HCT116 (cell line): ENCODE data around the gene ARMH3. TPM values are rescaled to one million over a fixed set of nuclear protein-coding genes. Genes with fewer than 3 reads are reported as not detected.

Experiments
- ATAC-seq: fragments of 200-7000 bp; cut with Tn5 transposase; 2 replicates; pipeline ENCODE4 v1.9.1; 2020; ENCODE audit warnings: mild to moderate bottlenecking, moderate library complexity
- BruUV-seq: library from RNA; stranded (reverse); fragments of 400-500 nt; replicated peaks from 2 replicates; lab custom pipeline; 2021; lab: Mats Ljungman, UMichigan
- CTCF ChIA-PET: fragments of 300-600 bp; sonication (Branson Sonifier 250); formaldehyde crosslinking; loops from one replicate; lab custom pipeline; 2021; ENCODE audit warnings: antibody characterized with exemption; lab: Charles Lee
- POLR2A ChIA-PET: fragments of 300-600, 350-600 bp; sonication (Branson Sonifier 250); formaldehyde crosslinking; loops from one replicate; lab custom pipeline; 2021; ENCODE audit warnings: antibody characterized with exemption; lab: Charles Lee
- RAD21 ChIA-PET, 2 experiments: fragments of 300-600 bp; sonication (Branson Sonifier 250); formaldehyde crosslinking; loops; one replicate each; lab custom pipeline; 2023; ENCODE audit warnings: low total read pairs in 2 of 2; ENCODE audit not compliant: uncharacterized antibody in 2 of 2, unreplicated experiment in 2 of 2, low non-redundant PET in 1 of 2; lab: Charles Lee
- DNase-seq: peaks from one replicate; pipeline ENCODE4 v3.0.0-alpha.2; 2010; ENCODE audit warnings: low read depth, low spot score
- H2AFZ ChIP-seq: fragments of 200-600 bp; shearing (Covaris generic), sonication (generic); 2 replicates; pipeline ENCODE4 v1.6.1; 2017; ENCODE audit warnings: low read depth, mixed run types, mixed read lengths, antibody characterized with exemption, low read length; ENCODE audit not compliant: poor library complexity, severe bottlenecking
- H3K27ac ChIP-seq: 2 replicates; pipeline ENCODE4 v1.5.1; 2012; ENCODE audit warnings: low read depth, low read length
- H3K27me3 ChIP-seq: fragments of 200-600 bp; sonication (generic); 2 replicates; pipeline ENCODE4 v1.6.1; 2016; ENCODE audit warnings: mixed run types, low read length, mixed read lengths; ENCODE audit not compliant: insufficient read depth
- H3K36me3 ChIP-seq, 2 experiments: fragments of 200-500 bp in 1 of 2; fragments of 200-600 bp in 1 of 2; sonication (Bioruptor generic) in 1 of 2; sonication (generic) in 1 of 2; 2 replicates each; pipeline versions ENCODE4 v1.5.1 to v1.6.1; 2014 to 2016; ENCODE audit warnings: low read length in 2 of 2, inconsistent platforms in 1 of 2, mixed read lengths in 1 of 2, mixed run types in 1 of 2; ENCODE audit not compliant: insufficient read depth in 2 of 2, control insufficient read depth in 1 of 2
- H3K4me1 ChIP-seq, 2 experiments: fragments of 200-600 bp in 1 of 2; sonication (generic) in 1 of 2; 2 replicates each; pipeline versions ENCODE4 v1.5.1 to v1.6.1; 2012 to 2017; ENCODE audit warnings: low read length in 2 of 2, inconsistent platforms in 1 of 2, mild to moderate bottlenecking in 1 of 2, mixed read lengths in 1 of 2, mixed run types in 1 of 2, moderate library complexity in 1 of 2; ENCODE audit not compliant: insufficient read depth in 2 of 2, control insufficient read depth in 1 of 2
- H3K4me2 ChIP-seq: fragments of 200-600 bp; sonication (generic); 2 replicates; pipeline ENCODE4 v1.6.1; 2017; ENCODE audit warnings: mixed run types, low read length, mixed read lengths
- H3K4me3 ChIP-seq, 2 experiments: fragments of 200-600 bp in 1 of 2; sonication (generic) in 1 of 2; replicated peaks in 1 of 2; 2 replicates each; pipeline ENCODE4 v1.5.1; 2011 to 2016; ENCODE audit warnings: low read length in 2 of 2, control low read depth in 1 of 2, low read depth in 1 of 2, mild to moderate bottlenecking in 1 of 2, mixed read lengths in 1 of 2, mixed run types in 1 of 2
- H3K79me2 ChIP-seq: fragments of 200-600 bp; sonication (generic); 2 replicates; pipeline ENCODE4 v1.6.1; 2017; ENCODE audit warnings: mild to moderate bottlenecking, mixed run types, low read length, moderate library complexity, mixed read lengths; ENCODE audit not compliant: insufficient read depth
- H3K9ac ChIP-seq: fragments of 200-600 bp; sonication (generic); 2 replicates; pipeline ENCODE4 v1.6.1; 2016; ENCODE audit warnings: low read length, mixed read lengths
- H3K9me2 ChIP-seq: fragments of 200-600 bp; sonication (generic), shearing (Covaris generic); 2 replicates; pipeline ENCODE4 v1.6.1; 2017; ENCODE audit warnings: mixed run types, mild to moderate bottlenecking, moderate library complexity; ENCODE audit not compliant: insufficient read depth
- H3K9me3 ChIP-seq, 2 experiments: fragments of 200-500 bp in 1 of 2; fragments of 200-600 bp in 1 of 2; sonication (Bioruptor generic) in 1 of 2; sonication (generic) in 1 of 2; 2 replicates each; pipeline ENCODE4 v1.6.1; 2014 to 2017; ENCODE audit warnings: low read length in 2 of 2, mixed read lengths in 2 of 2, inconsistent platforms in 1 of 2, low read depth in 1 of 2, mild to moderate bottlenecking in 1 of 2, mixed run types in 1 of 2, moderate library complexity in 1 of 2; ENCODE audit not compliant: control insufficient read depth in 1 of 2, insufficient read depth in 1 of 2
- H4K20me1 ChIP-seq: fragments of 200-600 bp; sonication (generic), shearing (Covaris generic); 2 replicates; pipeline ENCODE4 v1.6.1; 2017; ENCODE audit warnings: mixed run types, mild to moderate bottlenecking, moderate library complexity; ENCODE audit not compliant: insufficient read depth
- CBX3 ChIP-seq: IDR thresholded peaks from 2 replicates; pipeline ENCODE4 v1.6.1; 2012; ENCODE audit warnings: low read depth
- EGR1 ChIP-seq: IDR thresholded peaks from 2 replicates; pipeline ENCODE4 v1.6.1; 2012; ENCODE audit warnings: low read depth
- ELF1 ChIP-seq: IDR thresholded peaks from 2 replicates; pipeline ENCODE4 v1.6.1; 2012; ENCODE audit warnings: low read depth, borderline replicate concordance
- EZH2 ChIP-seq: fragments of 200-600 bp; sonication (generic); IDR thresholded peaks from 2 replicates; pipeline ENCODE4 v1.6.1; 2017; ENCODE audit warnings: antibody characterized with exemption, mixed run types
- FOSL1 ChIP-seq: IDR thresholded peaks from 2 replicates; pipeline ENCODE4 v1.6.1; 2012; ENCODE audit warnings: low read depth
- JUND ChIP-seq: IDR thresholded peaks from 2 replicates; pipeline ENCODE4 v1.6.1; 2012
- RAD21 ChIP-seq: IDR thresholded peaks from 2 replicates; pipeline ENCODE4 v1.6.1; 2012; ENCODE audit warnings: low read depth, mild to moderate bottlenecking
- SP1 ChIP-seq: IDR thresholded peaks from 2 replicates; pipeline ENCODE4 v1.6.1; 2012; ENCODE audit warnings: low read depth
- SRF ChIP-seq: IDR thresholded peaks from 2 replicates; pipeline ENCODE4 v1.6.1; 2012; ENCODE audit warnings: low read depth
- TCF7L2 ChIP-seq: IDR thresholded peaks from 2 replicates; pipeline ENCODE4 v1.7.0; 2011; ENCODE audit warnings: borderline replicate concordance, inconsistent platforms; ENCODE audit not compliant: insufficient read depth, insufficient read length; ENCODE audit errors: extremely low read depth
- YY1 ChIP-seq: IDR thresholded peaks from 2 replicates; pipeline ENCODE4 v1.6.1; 2011; ENCODE audit warnings: low read length, low read depth, moderate library complexity, mild to moderate bottlenecking; ENCODE audit not compliant: insufficient replicate concordance; ENCODE audit errors: extremely low read depth
- ZNF274 ChIP-seq: fragments of 200-500 bp; sonication (Bioruptor generic); IDR thresholded peaks from 2 replicates; pipeline ENCODE4 v1.6.1; 2014; ENCODE audit warnings: mild to moderate bottlenecking, low read depth, low read length, inconsistent platforms
- intact Hi-C: fragments of 100-400 bp; cut with micrococcal nuclease; formaldehyde crosslinking; loops from 2 replicates; pipeline ENCODE4 v1.10.0; 2022
- total RNA-seq: library from RNA; stranded (reverse); gene quantifications from one replicate; pipeline ENCODE4 v1.2.1, GENCODE V29; 2021; ENCODE audit not compliant: unreplicated experiment
- TF ChIP-seq, protein P1 (sequence below): IDR thresholded peaks from 2 replicates; pipeline ENCODE4 v1.6.1; 2012; ENCODE audit warnings: low read depth
- TF ChIP-seq, protein P2 (sequence below): IDR thresholded peaks from 2 replicates; pipeline ENCODE4 v1.6.1; 2012

Gene ARMH3
- total RNA-seq, 1 experiment from 2014 or later: 30.4 TPM

DNA sequence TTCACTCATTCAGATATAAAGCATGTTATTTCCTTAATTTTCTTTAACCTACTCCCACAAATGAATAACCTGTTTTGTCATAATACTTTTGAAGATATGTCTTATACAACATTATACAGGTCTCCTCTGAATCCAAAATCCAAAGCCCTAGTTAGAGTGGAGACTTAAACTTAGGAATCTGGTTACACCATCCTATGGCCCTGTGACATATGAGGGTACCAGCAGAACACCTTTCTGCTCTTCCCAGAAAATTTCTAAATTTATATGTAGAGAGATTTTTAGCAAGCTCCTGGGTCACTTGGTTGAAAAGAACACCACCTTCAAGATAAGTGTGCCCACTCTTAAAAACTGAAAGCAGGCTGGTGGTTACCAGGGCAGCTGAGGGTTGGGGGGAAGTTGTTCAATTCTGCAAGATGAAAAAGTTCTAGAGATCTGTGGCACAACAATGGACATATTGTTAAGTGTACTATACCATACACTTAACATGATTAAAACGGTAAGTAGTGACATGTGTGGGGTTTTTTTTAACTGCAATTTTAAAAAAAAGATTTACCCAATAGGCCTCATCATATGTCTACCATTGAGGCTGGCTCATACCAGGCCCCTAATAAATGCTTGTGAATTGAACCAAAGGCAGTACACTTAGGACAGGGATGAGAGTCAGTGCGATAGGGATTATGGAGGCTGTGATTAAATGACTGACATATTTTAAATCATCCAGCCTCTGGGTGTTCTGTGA is 174.8 kb downstream of the ARMH3 start:
- Histone ChIP-seq H3K9me2 (no peaks in the 10 kb centered on the region), H3K36me3 (no peaks in the 10 kb centered on the region), H3K4me1 (peaks cover 0 to 9% of the 10 kb centered on the region in 2 experiments; a peak in 2 of 4 replicates), H2AFZ (no peak overlapping the region), H3K27ac (no peak overlapping the region), H3K9ac (no peak overlapping the region), H3K79me2 (no peaks in the 10 kb centered on the region), H3K9me3 (no peaks in the 10 kb centered on the region), H4K20me1 (no peaks in the 10 kb centered on the region), H3K4me3 (no peak overlapping the region), H3K4me2 (no peak overlapping the region), H3K27me3 (no peaks in the 10 kb centered on the region)
- CTCF ChIA-PET: no interaction called here
- ATAC-seq: no peak
- BruUV-seq: no TSS peak
- RAD21 ChIA-PET: interaction anchor here in 1 of 2 experiments (0.8 kb wide), 1 partner anchor 80 kb away, joined by 3 read pairs; no protein-coding TSS in a partner anchor
- TF ChIP-seq ELF1: no peak
- TF ChIP-seq EZH2: no peak
- no peak for TF ChIP-seq SP1
- TF ChIP-seq JUND: no peak
- TF ChIP-seq TCF7L2: no peak
- TF ChIP-seq EGR1: no peak
- TF ChIP-seq, protein P1, sequence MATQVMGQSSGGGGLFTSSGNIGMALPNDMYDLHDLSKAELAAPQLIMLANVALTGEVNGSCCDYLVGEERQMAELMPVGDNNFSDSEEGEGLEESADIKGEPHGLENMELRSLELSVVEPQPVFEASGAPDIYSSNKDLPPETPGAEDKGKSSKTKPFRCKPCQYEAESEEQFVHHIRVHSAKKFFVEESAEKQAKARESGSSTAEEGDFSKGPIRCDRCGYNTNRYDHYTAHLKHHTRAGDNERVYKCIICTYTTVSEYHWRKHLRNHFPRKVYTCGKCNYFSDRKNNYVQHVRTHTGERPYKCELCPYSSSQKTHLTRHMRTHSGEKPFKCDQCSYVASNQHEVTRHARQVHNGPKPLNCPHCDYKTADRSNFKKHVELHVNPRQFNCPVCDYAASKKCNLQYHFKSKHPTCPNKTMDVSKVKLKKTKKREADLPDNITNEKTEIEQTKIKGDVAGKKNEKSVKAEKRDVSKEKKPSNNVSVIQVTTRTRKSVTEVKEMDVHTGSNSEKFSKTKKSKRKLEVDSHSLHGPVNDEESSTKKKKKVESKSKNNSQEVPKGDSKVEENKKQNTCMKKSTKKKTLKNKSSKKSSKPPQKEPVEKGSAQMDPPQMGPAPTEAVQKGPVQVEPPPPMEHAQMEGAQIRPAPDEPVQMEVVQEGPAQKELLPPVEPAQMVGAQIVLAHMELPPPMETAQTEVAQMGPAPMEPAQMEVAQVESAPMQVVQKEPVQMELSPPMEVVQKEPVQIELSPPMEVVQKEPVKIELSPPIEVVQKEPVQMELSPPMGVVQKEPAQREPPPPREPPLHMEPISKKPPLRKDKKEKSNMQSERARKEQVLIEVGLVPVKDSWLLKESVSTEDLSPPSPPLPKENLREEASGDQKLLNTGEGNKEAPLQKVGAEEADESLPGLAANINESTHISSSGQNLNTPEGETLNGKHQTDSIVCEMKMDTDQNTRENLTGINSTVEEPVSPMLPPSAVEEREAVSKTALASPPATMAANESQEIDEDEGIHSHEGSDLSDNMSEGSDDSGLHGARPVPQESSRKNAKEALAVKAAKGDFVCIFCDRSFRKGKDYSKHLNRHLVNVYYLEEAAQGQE: no peak
- TF ChIP-seq YY1: no peak
- no peak for TF ChIP-seq FOSL1
- TF ChIP-seq CBX3: no peak
- TF ChIP-seq SRF: no peak
- TF ChIP-seq ZNF274: no peak
- no peak for TF ChIP-seq RAD21
- TF ChIP-seq, protein P2, sequence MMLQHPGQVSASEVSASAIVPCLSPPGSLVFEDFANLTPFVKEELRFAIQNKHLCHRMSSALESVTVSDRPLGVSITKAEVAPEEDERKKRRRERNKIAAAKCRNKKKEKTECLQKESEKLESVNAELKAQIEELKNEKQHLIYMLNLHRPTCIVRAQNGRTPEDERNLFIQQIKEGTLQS: no peak
- intact Hi-C loops: no loop called here
- POLR2A ChIA-PET: no interaction called here
- DNase-seq: no peak
